Peyer's patch (tissue), 4 donors: ENCODE results near the gene AADACL3.

ENCODE experiments used
- CTCF ChIP-seq, 6 experiments: fragments of 450-650 bp in 4 of 6; fragments of 200-600 bp in 2 of 6; sonication (generic) in 1 of 6; IDR thresholded peaks; one replicate each; pipeline ENCODE4 v1.5.1; 2017 to 2019; ENCODE audit warnings: antibody characterized with exemption in 6 of 6, mild to moderate bottlenecking in 3 of 6, moderate library complexity in 1 of 6
- POLR2A ChIP-seq, 2 donors: fragments of 450-650 bp; IDR thresholded peaks; one replicate each; pipeline ENCODE4 v1.5.1; 2017; ENCODE audit warnings: antibody characterized with exemption in 2 of 2, mild to moderate bottlenecking in 2 of 2, moderate library complexity in 2 of 2

- TF ChIP-seq POLR2A (IDR thresholded peaks at IDR 0.05), result no peak
- no peak for TF ChIP-seq CTCF (IDR thresholded peaks at IDR 0.05)
Measured at GRCh38 chr1:12756273-12756672, 40.4 kb downstream of the AADACL3 start.
